Stimulated activated CD4-positive, alpha-beta T cell treated with anti-CD3 and anti-CD28 coated beads, TNF-alpha, amount 100 ng/mL, for 1 hour (primary cell): ENCODE measurements around the gene RPL29.

ENCODE experiments used
- DNase-seq, 3 donors: peaks; one replicate each; pipeline ENCODE4 v3.0.0-alpha.2; 2020; ENCODE audit warnings: low read depth in 3 of 3, low spot score in 1 of 3

Gene RPL29

GRCh38 chr3:52026041-52026440 lies 30.3 kb upstream of the RPL29 start:
- no peak for DNase-seq

- no peak for DNase-seq
These were observed 29.8 kb upstream of the RPL29 start for GRCh38 chr3:52025453-52025852.

GRCh38 chr3:52024765-52025452 lies 29.2 kb upstream of the RPL29 start:
- DNase-seq = no peak

GRCh38 chr3:52023860-52024764 lies 28.4 kb upstream of the RPL29 start:
- DNase-seq = no peak

GRCh38 chr3:52023101-52023770 lies 27.5 kb upstream of the RPL29 start:
- no peak for DNase-seq

GRCh38 chr3:52022323-52023100 lies 26.8 kb upstream of the RPL29 start:
- DNase-seq = no peak

GRCh38 chr3:52021489-52022268 lies 26.0 kb upstream of the RPL29 start:
- DNase-seq = no peak

GRCh38 chr3:52020796-52021195 lies 25.1 kb upstream of the RPL29 start:
- no peak for DNase-seq

- DNase-seq = no peak
These were observed 23.8 kb upstream of the RPL29 start for GRCh38 chr3:52019352-52020080.

- DNase-seq = no peak
These were observed 22.8 kb upstream of the RPL29 start for GRCh38 chr3:52018319-52019000.

- no peak for DNase-seq
These were observed 21.9 kb upstream of the RPL29 start for GRCh38 chr3:52017586-52017985.

- no peak for DNase-seq
These were observed 19.9 kb upstream of the RPL29 start for GRCh38 chr3:52015438-52016228.

- DNase-seq = no peak
These were observed 18.9 kb upstream of the RPL29 start for GRCh38 chr3:52014613-52015012.

- no peak for DNase-seq
These were observed 18.3 kb upstream of the RPL29 start for GRCh38 chr3:52013802-52014598.

- no peak for DNase-seq
These were observed 17.0 kb upstream of the RPL29 start for GRCh38 chr3:52012699-52013098.

- DNase-seq = no peak
These were observed 14.7 kb upstream of the RPL29 start for GRCh38 chr3:52010431-52010830.

GRCh38 chr3:52007291-52007690 lies 11.6 kb upstream of the RPL29 start:
- no peak for DNase-seq

- no peak for DNase-seq
These were observed 11.1 kb upstream of the RPL29 start for GRCh38 chr3:52006820-52007133.
